ENCODE data around the gene ADGRA3. TPM values are rescaled to one million over a fixed set of nuclear protein-coding genes. Genes with fewer than 3 reads are reported as not detected.

The ADGRA3 gene, protein sequence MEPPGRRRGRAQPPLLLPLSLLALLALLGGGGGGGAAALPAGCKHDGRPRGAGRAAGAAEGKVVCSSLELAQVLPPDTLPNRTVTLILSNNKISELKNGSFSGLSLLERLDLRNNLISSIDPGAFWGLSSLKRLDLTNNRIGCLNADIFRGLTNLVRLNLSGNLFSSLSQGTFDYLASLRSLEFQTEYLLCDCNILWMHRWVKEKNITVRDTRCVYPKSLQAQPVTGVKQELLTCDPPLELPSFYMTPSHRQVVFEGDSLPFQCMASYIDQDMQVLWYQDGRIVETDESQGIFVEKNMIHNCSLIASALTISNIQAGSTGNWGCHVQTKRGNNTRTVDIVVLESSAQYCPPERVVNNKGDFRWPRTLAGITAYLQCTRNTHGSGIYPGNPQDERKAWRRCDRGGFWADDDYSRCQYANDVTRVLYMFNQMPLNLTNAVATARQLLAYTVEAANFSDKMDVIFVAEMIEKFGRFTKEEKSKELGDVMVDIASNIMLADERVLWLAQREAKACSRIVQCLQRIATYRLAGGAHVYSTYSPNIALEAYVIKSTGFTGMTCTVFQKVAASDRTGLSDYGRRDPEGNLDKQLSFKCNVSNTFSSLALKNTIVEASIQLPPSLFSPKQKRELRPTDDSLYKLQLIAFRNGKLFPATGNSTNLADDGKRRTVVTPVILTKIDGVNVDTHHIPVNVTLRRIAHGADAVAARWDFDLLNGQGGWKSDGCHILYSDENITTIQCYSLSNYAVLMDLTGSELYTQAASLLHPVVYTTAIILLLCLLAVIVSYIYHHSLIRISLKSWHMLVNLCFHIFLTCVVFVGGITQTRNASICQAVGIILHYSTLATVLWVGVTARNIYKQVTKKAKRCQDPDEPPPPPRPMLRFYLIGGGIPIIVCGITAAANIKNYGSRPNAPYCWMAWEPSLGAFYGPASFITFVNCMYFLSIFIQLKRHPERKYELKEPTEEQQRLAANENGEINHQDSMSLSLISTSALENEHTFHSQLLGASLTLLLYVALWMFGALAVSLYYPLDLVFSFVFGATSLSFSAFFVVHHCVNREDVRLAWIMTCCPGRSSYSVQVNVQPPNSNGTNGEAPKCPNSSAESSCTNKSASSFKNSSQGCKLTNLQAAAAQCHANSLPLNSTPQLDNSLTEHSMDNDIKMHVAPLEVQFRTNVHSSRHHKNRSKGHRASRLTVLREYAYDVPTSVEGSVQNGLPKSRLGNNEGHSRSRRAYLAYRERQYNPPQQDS (N-terminal part only)
- total RNA-seq (ENCODE audit: low replicate concordance): 18.0 and 22.1 TPM in 2 replicates

DNA sequence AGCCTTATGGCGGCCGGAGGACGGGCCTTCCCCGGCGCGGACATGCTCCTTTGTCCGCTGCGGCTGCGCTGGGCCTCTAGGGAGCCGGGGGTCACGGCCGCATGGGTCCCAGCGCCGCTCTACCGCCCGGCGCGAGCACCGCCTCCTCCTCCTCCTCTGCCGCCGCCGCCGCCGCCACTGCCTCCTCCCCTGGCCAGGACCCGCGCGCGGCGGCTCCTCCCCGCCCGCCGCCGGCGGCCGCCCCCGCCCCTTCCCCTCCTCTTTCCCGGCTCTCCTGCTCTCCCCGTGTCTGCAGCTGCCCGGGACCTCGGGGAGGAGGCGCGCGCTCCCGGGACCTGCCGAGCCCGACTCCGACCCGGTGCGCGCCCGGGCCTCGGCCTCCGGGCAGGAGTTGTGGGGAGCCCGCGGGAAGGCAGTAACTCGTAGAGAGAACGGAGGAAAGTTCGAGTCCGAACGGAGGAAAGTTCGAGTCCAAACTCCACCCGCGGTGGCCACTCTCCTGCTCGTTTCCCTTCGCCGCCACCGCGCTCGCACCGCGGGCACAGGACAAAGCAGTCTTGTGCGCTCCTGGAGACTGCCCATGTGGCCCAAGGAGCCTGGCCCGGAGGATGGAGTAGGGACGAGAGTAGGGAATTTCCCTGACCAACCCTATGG is at the start of gene ADGRA3:
Gene ADGRA3 (minus strand): TSS at position 179 of the 654 bp plus-strand sequence. CDS start 282 bp downstream, outside the sequence.

Other genes starting within 250 kb of the ADGRA3 start
- gene GBA3, start 176.9 kb upstream of the ADGRA3 start, total RNA-seq (ENCODE audit: low replicate concordance): not detected in 2 replicates